OCI-LY3 (cell line): ENCODE data around the gene SEPHS2.

Experiments used
- CTCF ChIP-seq: fragments of 200-600, 300-600 bp; sonication (generic); IDR thresholded peaks from 2 replicates; pipeline ENCODE4 v1.5.1; 2014; ENCODE audit warnings: antibody characterized with exemption, low read length, low read depth
- EZH2phosphoT487 ChIP-seq: fragments of 200-600 bp; shearing (Covaris generic); IDR thresholded peaks from 2 replicates; pipeline ENCODE4 v1.6.1; 2018; ENCODE audit warnings: antibody characterized with exemption, mixed run types, low read depth

GRCh38 chr16:30407804-30408534 is 37.7 kb downstream of the SEPHS2 start:
- TF ChIP-seq CTCF (no peak), EZH2phosphoT487 (no peak)
